IMR-90 (cell line): Measurements from ENCODE around the gene HMOX2. TPM values are rescaled to one million over a fixed set of nuclear protein-coding genes. Genes with fewer than 3 reads are reported as not detected.
A peak's percentile ranks its signal among the peaks of the same experiment; 100 is the strongest.

ENCODE experiments used
- ATAC-seq: fragments of 200-7000 bp; cut with Tn5 transposase; 2 replicates; pipeline ENCODE4 v1.9.1; 2020; ENCODE audit warnings: low read depth, mild to moderate bottlenecking, moderate library complexity
- BruUV-seq: library from RNA; stranded (reverse); fragments of 400-500 nt; replicated peaks from 2 replicates; lab custom pipeline; 2021; lab: Mats Ljungman, UMichigan
- CTCF ChIA-PET: fragments of 300-600 bp; formaldehyde crosslinking; extraction: SDS; loops from one replicate; lab custom pipeline; 2021; ENCODE audit warnings: antibody characterized with exemption; lab: Yijun Ruan, JAX
- POLR2A ChIA-PET: fragments of 300-600 bp; sonication (Branson Sonifier 250); formaldehyde crosslinking; loops from one replicate; lab custom pipeline; 2022; ENCODE audit warnings: antibody characterized with exemption; ENCODE audit not compliant: unreplicated experiment; lab: Charles Lee
- DNase-seq: peaks from one replicate; pipeline ENCODE4 v3.0.0; 2013
- H2AFZ ChIP-seq: replicated peaks from 2 replicates; pipeline ENCODE3; 2013; ENCODE audit warnings: low read length, mild to moderate bottlenecking; ENCODE audit not compliant: poor library complexity
- H2AK5ac ChIP-seq: 2 replicates; pipeline ENCODE4 v1.6.1; 2013; ENCODE audit warnings: low read depth, low read length, inconsistent platforms
- H2AK9ac ChIP-seq: replicated peaks from 2 replicates; pipeline ENCODE3; 2013; ENCODE audit warnings: mild to moderate bottlenecking, low read depth, low read length, moderate library complexity; ENCODE audit not compliant: poor library complexity
- H2BK120ac ChIP-seq: 2 replicates; pipeline ENCODE4 v1.6.1; 2013; ENCODE audit warnings: low read depth, low read length, inconsistent platforms
- H2BK15ac ChIP-seq: 3 replicates; pipeline ENCODE4 v1.6.1; 2013; ENCODE audit warnings: low read depth, low read length, inconsistent platforms
- H2BK20ac ChIP-seq: 2 replicates; pipeline ENCODE4 v1.6.1; 2013; ENCODE audit warnings: low read depth, mild to moderate bottlenecking, inconsistent platforms, low read length, moderate library complexity
- H2BK5ac ChIP-seq: 2 replicates; pipeline ENCODE4 v1.6.1; 2013; ENCODE audit warnings: mild to moderate bottlenecking, low read depth, low read length, inconsistent platforms; ENCODE audit not compliant: poor library complexity, severe bottlenecking
- H3K14ac ChIP-seq: replicated peaks from 2 replicates; pipeline ENCODE4 v1.6.1; 2013; ENCODE audit warnings: low read depth, low read length, inconsistent platforms
- H3K18ac ChIP-seq: 2 replicates; pipeline ENCODE4 v1.6.1; 2013; ENCODE audit warnings: low read depth, low read length, control low read depth
- H3K23ac ChIP-seq: 2 replicates; pipeline ENCODE4 v1.6.1; 2013; ENCODE audit warnings: low read depth, low read length, inconsistent platforms
- H3K27ac ChIP-seq: 2 replicates; pipeline ENCODE4 v1.5.1; 2013; ENCODE audit warnings: mild to moderate bottlenecking, control low read depth, low read length; ENCODE audit not compliant: insufficient read depth
- H3K27me3 ChIP-seq: 2 replicates; pipeline ENCODE4 v1.6.1; 2013; ENCODE audit warnings: low read length; ENCODE audit not compliant: control insufficient read depth, insufficient read depth
- H3K36me3 ChIP-seq: 2 replicates; pipeline ENCODE4 v1.6.1; 2013; ENCODE audit warnings: low read length, mixed read lengths; ENCODE audit not compliant: control insufficient read depth, insufficient read depth
- H3K4ac ChIP-seq: 2 replicates; pipeline ENCODE4 v1.6.1; 2013; ENCODE audit warnings: low read depth, low read length, inconsistent platforms
- H3K4me1 ChIP-seq: 2 replicates; pipeline ENCODE4 v1.6.1; 2013; ENCODE audit warnings: low read length, mixed read lengths; ENCODE audit not compliant: control insufficient read depth, insufficient read depth
- H3K4me2 ChIP-seq: 2 replicates; pipeline ENCODE4 v1.6.1; 2013; ENCODE audit warnings: low read depth, mild to moderate bottlenecking, control low read depth, low read length, moderate library complexity
- H3K4me3 ChIP-seq: 2 replicates; pipeline ENCODE4 v1.5.1; 2013; ENCODE audit warnings: low read depth, mild to moderate bottlenecking, control low read depth, low read length, moderate library complexity; ENCODE audit not compliant: insufficient read depth
- H3K56ac ChIP-seq: 2 replicates; pipeline ENCODE4 v1.6.1; 2013; ENCODE audit warnings: low read length, inconsistent platforms; ENCODE audit not compliant: insufficient read depth; ENCODE audit errors: extremely low read depth
- H3K79me1 ChIP-seq, 2 experiments: 2 replicates each; pipeline ENCODE4 v1.6.1; 2013; ENCODE audit warnings: low read length in 2 of 2, inconsistent platforms in 1 of 2, low read depth in 1 of 2
- H3K9ac ChIP-seq: 2 replicates; pipeline ENCODE4 v1.6.1; 2013; ENCODE audit warnings: low read depth, low read length, control low read depth
- H3K9me1 ChIP-seq: 2 replicates; pipeline ENCODE4 v1.6.1; 2013; ENCODE audit warnings: low read length, inconsistent platforms; ENCODE audit not compliant: insufficient read depth
- H3K9me3 ChIP-seq: 2 replicates; pipeline ENCODE4 v1.6.1; 2013; ENCODE audit warnings: low read length; ENCODE audit not compliant: control insufficient read depth, insufficient read depth
- H4K20me1 ChIP-seq: 2 replicates; pipeline ENCODE4 v1.6.1; 2013; ENCODE audit warnings: low read length, inconsistent platforms; ENCODE audit not compliant: insufficient read depth
- H4K5ac ChIP-seq: 2 replicates; pipeline ENCODE4 v1.6.1; 2013; ENCODE audit warnings: mild to moderate bottlenecking, low read depth, low read length, control low read depth
- H4K8ac ChIP-seq, 2 experiments: 2 replicates each; pipeline ENCODE4 v1.6.1; 2013; ENCODE audit warnings: low read depth in 2 of 2, low read length in 2 of 2, control low read depth in 1 of 2, inconsistent platforms in 1 of 2
- H4K91ac ChIP-seq: 2 replicates; pipeline ENCODE4 v1.6.1; 2013; ENCODE audit warnings: low read depth, low read length, inconsistent platforms; ENCODE audit not compliant: insufficient read depth
- CTCF ChIP-seq: conservative IDR thresholded peaks from 2 replicates; pipeline ENCODE4 v1.5.1; 2012; ENCODE audit warnings: mild to moderate bottlenecking, low read depth, low read length, improper control_type of control experiment
- ELK1 ChIP-seq: fragments of 150-350 bp; IDR thresholded peaks from 2 replicates; pipeline ENCODE4 v1.6.1; 2016; ENCODE audit warnings: low read depth, mild to moderate bottlenecking, low read length, moderate library complexity, borderline replicate concordance
- RFX5 ChIP-seq: IDR thresholded peaks from 2 replicates; pipeline ENCODE4 v1.8.0; 2012; ENCODE audit warnings: low read depth, mild to moderate bottlenecking, low read length, moderate library complexity
- WGBS, 2 experiments: methylation state at CpG; one replicate each; pipeline versions ENCODE4 v1.1.5 to v1.1.7; 2013; ENCODE audit warnings: missing lambda C conversion rate in 2 of 2; ENCODE audit not compliant: insufficient read length in 1 of 2; ENCODE audit errors: extremely low coverage in 2 of 2; 5-methylcytosine and 5-hydroxymethylcytosine counted together
- dilution Hi-C: fragments of 300-500 bp; cut with HindIII; formaldehyde crosslinking; loops from one replicate; pipeline ENCODE4 v1.14.3; 2018; ENCODE audit warnings: low sequenced_read_pairs; ENCODE audit not compliant: unreplicated experiment
- in situ Hi-C: fragments of 300-500 bp; cut with MboI; formaldehyde crosslinking; loops from 3 replicates; pipeline ENCODE4 v1.14.3; 2019; ENCODE audit warnings: low sequenced_read_pairs, inconsistent platforms, mixed read lengths
- intact Hi-C: fragments of 100-400 bp; cut with micrococcal nuclease; formaldehyde crosslinking; loops from 2 replicates; pipeline ENCODE4 v1.10.0; 2022
- polyA plus RNA-seq, 3 experiments: library from polyadenylated mRNA; depleted of rRNA; stranded (reverse); fragments of >200 nt; gene quantifications; 2 replicates each; pipeline ENCODE4 v1.2.3, GENCODE V29; 2012; ENCODE audit warnings: low replicate concordance in 1 of 3
- total RNA-seq: library from RNA; depleted of rRNA; stranded (reverse); fragments of >200 nt; gene quantifications from 2 replicates; pipeline ENCODE4 v1.2.3, GENCODE V29; 2012

The HMOX2 gene
- total and polyA plus RNA-seq, 2 of the 4 experiments (the other 2 are of a cell fraction): 93.9 to 98.8 TPM

- Histone ChIP-seq H3K23ac (peak overlapping the region; percentile 41; the same call in 1 of the 2 replicates), H3K18ac (peak overlapping the region; percentile 46; the same call in 1 of the 2 replicates), H2AK5ac (no peak overlapping the region; the same call in 1 of the 2 replicates), H2BK5ac (no peak overlapping the region), H3K14ac (0 out of 2 replicates have a peak overlapping the region, but pooled peaks have one; percentile 12), H4K8ac (peak overlapping the region; percentile 20 to 63; a peak in 2 of 4 replicates), H3K9me1 (peaks cover 3% of the 10 kb centered on the region), H2BK15ac (no peak overlapping the region), H3K36me3 (no peaks in the 10 kb centered on the region), H3K27me3 (no peaks in the 10 kb centered on the region; the same call in 1 of the 2 replicates), H4K20me1 (no peaks in the 10 kb centered on the region), H2AFZ (peak overlapping the region; percentile 92), H3K4me2 (peak overlapping the region; percentile 93), H3K4me3 (peak overlapping the region; percentile 68), H3K4me1 (peaks cover 6% of the 10 kb centered on the region), H2BK120ac (no peak overlapping the region; the same call in 1 of the 2 replicates), H3K27ac (peak overlapping the region; percentile 31; the same call in 1 of the 2 replicates), H3K79me1 (peaks cover 4 to 21% of the 10 kb centered on the region in 2 experiments; a peak in 2 of 4 replicates), H3K9ac (peak overlapping the region; percentile 76), H4K91ac (no peak overlapping the region; the same call in 1 of the 2 replicates), H2BK20ac (no peak overlapping the region), H2AK9ac (peak overlapping the region; percentile 57), H3K56ac (no peak overlapping the region), H3K4ac (0 out of 2 replicates have a peak overlapping the region, but pooled peaks have one; percentile 31), H4K5ac (peak overlapping the region; percentile 80), H3K9me3 (peaks cover 8% of the 10 kb centered on the region)
- no TSS peak for BruUV-seq
- no peak for TF ChIP-seq ELK1
- no peak for TF ChIP-seq RFX5
- TF ChIP-seq CTCF: no peak
- intact Hi-C loops: no loop called here
- no peak for DNase-seq
- ATAC-seq: peak; percentile 56
- in situ Hi-C loops: no loop called here
- ChIA-PET CTCF (interaction anchor here (0.6 kb wide), 1 partner anchor 719 kb away, joined by 5 read pairs; no protein-coding TSS in a partner anchor), POLR2A (interaction anchor here (0.6 kb wide), 1 partner anchor 163 kb away, joined by 4 read pairs; no protein-coding TSS in a partner anchor)
- 32% methylated on average over 6 of the region's 75 CpGs; no CpG with 5 or more reads in 1 of the 2 experiments for WGBS, 2 experiments
- dilution Hi-C loops: no loop called here
These were observed 61.5 kb downstream of the HMOX2 start for GRCh38 chr16:4537376-4538343.
